Transverse colon (tissue), 4 donors: ENCODE data around the gene DIAPH3.

Experiments used
- CTCF ChIP-seq, 5 experiments: fragments of 200-600 bp in 3 of 5; fragments of 450-650 bp in 2 of 5; sonication (generic) in 3 of 5; IDR thresholded peaks; 1 replicate in 2 of 5; 2 replicates in 3 of 5; pipeline ENCODE4 v1.5.1; 2016 to 2017; ENCODE audit warnings: antibody characterized with exemption in 5 of 5, inconsistent platforms in 3 of 5, mild to moderate bottlenecking in 2 of 5, moderate library complexity in 1 of 5
- EP300 ChIP-seq: sonication (generic); formaldehyde crosslinking; IDR thresholded peaks from one replicate; pipeline ENCODE4 v1.6.1; 2017; ENCODE audit warnings: antibody characterized with exemption, low read depth
- POLR2A ChIP-seq: fragments of 450-650 bp; IDR thresholded peaks from one replicate; pipeline ENCODE4 v1.6.1; 2016; ENCODE audit warnings: antibody characterized with exemption, mild to moderate bottlenecking, moderate library complexity
- POLR2AphosphoS5 ChIP-seq, 3 donors: sonication (generic); formaldehyde crosslinking; IDR thresholded peaks; one replicate each; pipeline ENCODE4 v1.6.1; 2016; ENCODE audit warnings: antibody characterized with exemption in 3 of 3

- TF ChIP-seq CTCF (IDR thresholded peaks at IDR 0.05) (no peak), POLR2A (no peak), EP300 (no peak), POLR2AphosphoS5 (IDR thresholded peaks at IDR 0.05) (no peak)
Measured at GRCh38 chr13:60013166-60013565, 150.6 kb downstream of the DIAPH3 start.
